ENCODE data around the gene MYBPC2. TPM values are rescaled to one million over a fixed set of nuclear protein-coding genes. Genes with fewer than 3 reads are reported as not detected.

MYBPC2 gene
- total RNA-seq, 4 donors from 2014 or later, result not detected

DNA sequence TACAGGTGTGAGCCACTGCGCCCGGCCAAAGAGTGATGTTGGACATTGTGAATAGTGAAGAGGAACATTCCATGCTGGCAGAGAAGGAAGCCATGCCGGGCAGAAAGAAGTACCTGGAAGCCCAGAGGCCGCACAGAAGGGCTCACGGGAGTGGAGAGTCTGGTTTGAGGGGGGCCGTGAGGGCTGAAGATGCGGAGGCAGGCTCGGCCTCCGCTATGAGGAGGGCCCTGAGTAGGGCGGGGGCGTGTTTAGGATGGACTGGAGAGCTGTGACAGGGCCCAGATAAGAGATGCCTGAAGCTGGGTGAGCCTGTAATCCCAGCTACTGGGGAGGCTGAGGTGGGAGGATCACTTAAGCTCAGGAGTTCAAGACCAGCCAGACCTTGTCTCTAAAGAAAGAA lies 76.7 kb downstream of the MYBPC2 start:
- TF ChIP-seq POLR2AphosphoS5 (IDR thresholded peaks at IDR 0.05) (no peak), EP300 (IDR thresholded peaks at IDR 0.05) (no peak), POLR2A (IDR thresholded peaks at IDR 0.05) (no peak)
- TF ChIP-seq, protein P1, sequence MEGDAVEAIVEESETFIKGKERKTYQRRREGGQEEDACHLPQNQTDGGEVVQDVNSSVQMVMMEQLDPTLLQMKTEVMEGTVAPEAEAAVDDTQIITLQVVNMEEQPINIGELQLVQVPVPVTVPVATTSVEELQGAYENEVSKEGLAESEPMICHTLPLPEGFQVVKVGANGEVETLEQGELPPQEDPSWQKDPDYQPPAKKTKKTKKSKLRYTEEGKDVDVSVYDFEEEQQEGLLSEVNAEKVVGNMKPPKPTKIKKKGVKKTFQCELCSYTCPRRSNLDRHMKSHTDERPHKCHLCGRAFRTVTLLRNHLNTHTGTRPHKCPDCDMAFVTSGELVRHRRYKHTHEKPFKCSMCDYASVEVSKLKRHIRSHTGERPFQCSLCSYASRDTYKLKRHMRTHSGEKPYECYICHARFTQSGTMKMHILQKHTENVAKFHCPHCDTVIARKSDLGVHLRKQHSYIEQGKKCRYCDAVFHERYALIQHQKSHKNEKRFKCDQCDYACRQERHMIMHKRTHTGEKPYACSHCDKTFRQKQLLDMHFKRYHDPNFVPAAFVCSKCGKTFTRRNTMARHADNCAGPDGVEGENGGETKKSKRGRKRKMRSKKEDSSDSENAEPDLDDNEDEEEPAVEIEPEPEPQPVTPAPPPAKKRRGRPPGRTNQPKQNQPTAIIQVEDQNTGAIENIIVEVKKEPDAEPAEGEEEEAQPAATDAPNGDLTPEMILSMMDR (IDR thresholded peaks at IDR 0.05), result no peak
- Histone ChIP-seq H3K4me1 (peaks cover 3 to 26% (median 6%) of the 10 kb centered on the region in 3 donors), H3K9me3 (no peaks in the 10 kb centered on the region), H3K36me3 (peaks cover 0 to 16% of the 10 kb centered on the region in 2 donors), H3K4me3 (no peak overlapping the region), H3K27ac (no peak overlapping the region), H3K27me3 (no peaks in the 10 kb centered on the region)
- ATAC-seq, result no peak
- WGBS, 2 donors (ENCODE audit: low coverage in 1 of 2), result 80% methylated on average over 10 of the region's 11 CpGs; no CpG with 5 or more reads in 1 of the 2 donors

GRCh38 chr19:50510121-50510670 lies 77.5 kb downstream of the MYBPC2 start:
- peaks cover 7% of the 10 kb centered on the region for H3K27me3 ChIP-seq
- H3K27ac ChIP-seq, result peak overlapping the region in 3 of 4 donors; percentile 80 to 83 (median 81)
- H3K4me3 ChIP-seq, result peak overlapping the region; percentile 69 to 74
- H3K9me3 ChIP-seq, result no peaks in the 10 kb centered on the region
- peaks cover 0 to 16% of the 10 kb centered on the region in 2 donors for H3K36me3 ChIP-seq
- peaks cover 3 to 26% (median 6%) of the 10 kb centered on the region in 3 donors for H3K4me1 ChIP-seq
- ATAC-seq, result no peak
- 6 to 37% methylated on average over 5 to 6 of the region's 26 CpGs for WGBS, 2 donors (ENCODE audit: low coverage in 1 of 2)
- TF ChIP-seq, protein P1 (IDR thresholded peaks at IDR 0.05), result no peak
- TF ChIP-seq POLR2A (IDR thresholded peaks at IDR 0.05), result no peak

GRCh38 chr19:50510700-50511068 lies 78.0 kb downstream of the MYBPC2 start:
- peak overlapping the region; percentile 69 to 74 for H3K4me3 ChIP-seq
- peaks cover 3 to 26% (median 6%) of the 10 kb centered on the region in 3 donors for H3K4me1 ChIP-seq
- peak overlapping the region; percentile 21 to 83 (median 80) for H3K27ac ChIP-seq
- ATAC-seq, result no peak
- H3K36me3 ChIP-seq, result peaks cover 0 to 11% of the 10 kb centered on the region in 2 donors
- 5% methylated on average over 8 of the region's 10 CpGs; no CpG with 5 or more reads in 1 of the 2 donors for WGBS, 2 donors (ENCODE audit: low coverage in 1 of 2)
- H3K27me3 ChIP-seq, result peaks cover 12% of the 10 kb centered on the region
- TF ChIP-seq POLR2A (IDR thresholded peaks at IDR 0.05) (no peak), POLR2AphosphoS5 (IDR thresholded peaks at IDR 0.05) (no peak), EP300 (IDR thresholded peaks at IDR 0.05) (no peak)
- TF ChIP-seq, protein P1 (IDR thresholded peaks at IDR 0.05), result no peak
- H3K9me3 ChIP-seq, result no peaks in the 10 kb centered on the region

GRCh38 chr19:50511069-50511822 lies 78.6 kb downstream of the MYBPC2 start, which contains the start of gene JOSD2:
JOSD2 (minus strand) TSS chr19:50511191; CDS start chr19:50510431, 760 bp downstream.
- WGBS, 2 donors (ENCODE audit: low coverage in 1 of 2), result 4 to 7% methylated on average over 5 to 11 of the region's 69 CpGs
- TF ChIP-seq POLR2A (IDR thresholded peaks at IDR 0.05), result peak; percentile 51 to 59
- TF ChIP-seq EP300 (IDR thresholded peaks at IDR 0.05), result no peak
- TF ChIP-seq, protein P1 (IDR thresholded peaks at IDR 0.05), result peak in 1 of 4 experiments; percentile 17
- TF ChIP-seq POLR2AphosphoS5 (IDR thresholded peaks at IDR 0.05), result peak; percentile 54

More at GRCh38 chr19:50511069-50511822, 78.6 kb downstream of the MYBPC2 start, which contains the start of gene JOSD2:
- Histone ChIP-seq H3K27me3 (peaks cover 16% of the 10 kb centered on the region), H3K27ac (peak within 1 kb of the TSS; percentile 21 to 83 (median 80)), H3K9me3 (no peaks in the 10 kb centered on the region), H3K4me1 (peaks cover 3 to 26% (median 6%) of the 10 kb centered on the region in 3 donors), H3K4me3 (peak within 1 kb of the TSS; percentile 69 to 74), H3K36me3 (peaks cover 0 to 5% of the 10 kb centered on the region in 2 donors)
- ATAC-seq, result peak; percentile 97

All from gastroesophageal sphincter (tissue), 4 donors.